WERI-Rb-1 (cell line): ENCODE data around the gene P2RX2.

Experiments
- DNase-seq: peaks from one replicate; pipeline ENCODE4 v3.0.0-alpha.2; 2020
- H3K27ac ChIP-seq: fragments of 250-450 bp; sonication (Bioruptor Pico); 2 replicates; pipeline ENCODE4 v1.5.1; 2020; ENCODE audit warnings: mild to moderate bottlenecking, moderate library complexity
- H3K27me3 ChIP-seq: fragments of 250-450 bp; sonication (Bioruptor Pico); 2 replicates; pipeline ENCODE4 v1.5.1; 2021; ENCODE audit warnings: mild to moderate bottlenecking, low read depth, moderate library complexity; ENCODE audit not compliant: insufficient read depth, severe bottlenecking
- H3K36me3 ChIP-seq: fragments of 250-450 bp; sonication (Bioruptor Pico); 2 replicates; pipeline ENCODE4 v1.5.1; 2020; ENCODE audit warnings: mild to moderate bottlenecking, moderate library complexity
- H3K4me3 ChIP-seq: 2 replicates; pipeline ENCODE4 v1.5.1; 2011; ENCODE audit warnings: low read depth, mild to moderate bottlenecking, control low read depth, low read length
- H3K9me3 ChIP-seq: fragments of 250-450 bp; sonication (Bioruptor Pico); 2 replicates; pipeline ENCODE4 v1.5.1; 2021; ENCODE audit warnings: mild to moderate bottlenecking, moderate library complexity; ENCODE audit not compliant: severe bottlenecking
- TF ChIP-seq, protein P1 (sequence below): IDR thresholded peaks from 2 replicates; pipeline ENCODE4 v1.5.1; 2011; ENCODE audit warnings: low read depth, mild to moderate bottlenecking, control low read depth, inconsistent platforms, low read length

P2RX2 gene

DNA sequence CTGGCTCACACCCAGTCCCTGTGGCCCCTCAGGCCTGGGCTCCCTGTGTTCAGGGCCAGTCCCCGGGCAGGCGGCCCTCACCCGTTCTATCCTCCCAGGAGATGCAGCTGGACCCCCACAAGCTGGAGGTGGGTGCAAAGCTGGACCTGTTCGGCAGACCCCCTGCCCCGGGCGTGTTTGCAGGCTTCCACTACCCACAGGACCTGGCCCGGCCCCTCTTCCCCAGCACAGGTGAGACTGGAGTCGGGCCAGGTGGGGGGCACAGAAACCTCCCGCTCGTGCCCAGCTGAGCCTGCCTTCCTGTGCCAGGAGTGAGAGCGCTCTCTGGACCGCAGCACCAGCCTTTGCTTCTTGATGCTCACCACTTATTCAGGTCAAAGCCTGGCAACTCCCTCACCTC, 41.9 kb upstream of the P2RX2 start:
- Histone ChIP-seq H3K4me3 (no peak overlapping the region), H3K27ac (no peak overlapping the region), H3K36me3 (peaks cover 90% of the 10 kb centered on the region), H3K27me3 (no peaks in the 10 kb centered on the region), H3K9me3 (no peaks in the 10 kb centered on the region)
- DNase-seq, result no peak
- TF ChIP-seq, protein P1, sequence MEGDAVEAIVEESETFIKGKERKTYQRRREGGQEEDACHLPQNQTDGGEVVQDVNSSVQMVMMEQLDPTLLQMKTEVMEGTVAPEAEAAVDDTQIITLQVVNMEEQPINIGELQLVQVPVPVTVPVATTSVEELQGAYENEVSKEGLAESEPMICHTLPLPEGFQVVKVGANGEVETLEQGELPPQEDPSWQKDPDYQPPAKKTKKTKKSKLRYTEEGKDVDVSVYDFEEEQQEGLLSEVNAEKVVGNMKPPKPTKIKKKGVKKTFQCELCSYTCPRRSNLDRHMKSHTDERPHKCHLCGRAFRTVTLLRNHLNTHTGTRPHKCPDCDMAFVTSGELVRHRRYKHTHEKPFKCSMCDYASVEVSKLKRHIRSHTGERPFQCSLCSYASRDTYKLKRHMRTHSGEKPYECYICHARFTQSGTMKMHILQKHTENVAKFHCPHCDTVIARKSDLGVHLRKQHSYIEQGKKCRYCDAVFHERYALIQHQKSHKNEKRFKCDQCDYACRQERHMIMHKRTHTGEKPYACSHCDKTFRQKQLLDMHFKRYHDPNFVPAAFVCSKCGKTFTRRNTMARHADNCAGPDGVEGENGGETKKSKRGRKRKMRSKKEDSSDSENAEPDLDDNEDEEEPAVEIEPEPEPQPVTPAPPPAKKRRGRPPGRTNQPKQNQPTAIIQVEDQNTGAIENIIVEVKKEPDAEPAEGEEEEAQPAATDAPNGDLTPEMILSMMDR, result no peak

DNA sequence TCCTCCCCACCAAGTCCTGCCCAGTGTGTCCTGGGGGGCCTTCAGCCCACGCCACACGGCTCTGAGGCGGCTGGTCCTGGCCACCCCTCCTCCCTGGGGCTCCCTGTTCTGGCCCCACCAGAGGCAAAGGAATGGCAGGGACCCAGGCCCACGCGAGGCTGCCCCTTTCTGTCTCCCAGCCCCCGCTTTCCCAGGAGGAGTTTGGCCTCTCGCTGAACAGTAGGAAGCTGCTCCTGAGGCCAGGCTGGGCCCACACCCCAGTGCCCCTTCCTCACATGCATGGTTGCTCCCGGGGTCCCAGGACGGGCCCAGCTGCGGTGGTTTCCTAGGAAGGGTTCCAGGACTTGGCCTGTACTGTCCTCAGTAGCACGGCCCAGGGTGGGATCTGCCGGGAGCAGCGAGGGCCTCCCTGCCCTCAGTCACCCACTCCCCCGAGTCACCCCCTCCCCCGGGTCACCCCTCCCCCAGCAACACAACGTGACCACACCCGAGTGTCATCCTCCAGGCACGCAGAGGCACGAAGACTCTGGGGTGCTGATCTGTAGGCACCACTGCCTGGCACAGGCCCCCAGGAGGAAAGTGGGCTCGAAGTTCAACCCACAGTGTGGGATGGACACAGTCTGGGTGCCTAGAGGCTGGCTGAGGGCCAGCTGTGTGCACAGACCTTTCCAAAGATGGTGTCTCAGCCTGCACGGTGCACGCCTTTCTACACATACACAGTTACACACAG, 41.2 kb upstream of the P2RX2 start:
- TF ChIP-seq, protein P1, result no peak
- Histone ChIP-seq H3K27me3 (no peaks in the 10 kb centered on the region), H3K4me3 (no peak overlapping the region), H3K36me3 (peaks cover 87% of the 10 kb centered on the region), H3K27ac (no peak overlapping the region), H3K9me3 (no peaks in the 10 kb centered on the region)
- DNase-seq, result no peak

DNA sequence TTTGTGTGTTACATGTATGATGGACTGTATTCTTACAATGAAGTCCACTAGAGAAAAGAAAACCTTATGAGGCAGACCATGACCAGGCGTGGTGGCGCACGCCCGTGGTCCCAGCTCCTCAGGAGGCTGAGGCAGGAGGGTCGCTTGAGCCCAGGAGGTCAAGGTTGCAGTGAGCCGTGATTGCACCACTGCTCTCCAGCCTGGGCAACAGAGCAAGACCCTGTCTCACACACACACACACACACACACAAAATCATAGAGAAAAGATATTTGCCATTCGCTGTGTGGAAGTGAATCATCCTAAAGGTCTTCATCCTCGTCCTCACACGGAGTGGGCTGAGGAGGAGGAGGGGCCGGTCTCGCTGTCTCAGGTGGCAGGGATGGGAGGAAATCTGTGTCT, 40.5 kb upstream of the P2RX2 start:
- peaks cover 85% of the 10 kb centered on the region for H3K36me3 ChIP-seq
- TF ChIP-seq, protein P1, result no peak
- H3K4me3 ChIP-seq, result no peak overlapping the region
- H3K27ac ChIP-seq, result no peak overlapping the region
- no peaks in the 10 kb centered on the region for H3K27me3 ChIP-seq
- no peaks in the 10 kb centered on the region for H3K9me3 ChIP-seq
- DNase-seq, result no peak

DNA sequence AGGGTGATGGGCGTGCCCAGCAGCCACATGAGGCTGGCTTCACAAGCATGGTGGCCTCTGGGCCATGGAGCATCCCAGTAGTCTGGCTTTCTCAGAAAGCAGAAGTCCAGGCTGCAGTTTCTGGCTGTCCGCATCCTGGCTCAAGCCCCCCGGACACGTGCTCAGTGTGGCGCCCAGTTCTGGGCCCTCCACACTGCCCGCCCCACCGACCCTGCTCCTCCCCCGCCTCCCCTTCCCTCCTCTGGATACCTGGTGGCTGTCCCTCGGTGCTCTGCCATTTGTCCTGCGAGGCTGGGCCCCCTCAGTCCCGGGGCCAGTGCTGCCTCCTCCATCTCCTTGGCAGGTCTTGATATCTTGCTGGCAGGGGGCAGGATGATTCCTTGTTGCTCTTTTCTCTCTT, 39.8 kb upstream of the P2RX2 start:
- Histone ChIP-seq H3K27ac (no peak overlapping the region), H3K27me3 (no peaks in the 10 kb centered on the region), H3K4me3 (no peak overlapping the region), H3K9me3 (no peaks in the 10 kb centered on the region), H3K36me3 (peaks cover 77% of the 10 kb centered on the region)
- DNase-seq, result no peak
- TF ChIP-seq, protein P1, result no peak

DNA sequence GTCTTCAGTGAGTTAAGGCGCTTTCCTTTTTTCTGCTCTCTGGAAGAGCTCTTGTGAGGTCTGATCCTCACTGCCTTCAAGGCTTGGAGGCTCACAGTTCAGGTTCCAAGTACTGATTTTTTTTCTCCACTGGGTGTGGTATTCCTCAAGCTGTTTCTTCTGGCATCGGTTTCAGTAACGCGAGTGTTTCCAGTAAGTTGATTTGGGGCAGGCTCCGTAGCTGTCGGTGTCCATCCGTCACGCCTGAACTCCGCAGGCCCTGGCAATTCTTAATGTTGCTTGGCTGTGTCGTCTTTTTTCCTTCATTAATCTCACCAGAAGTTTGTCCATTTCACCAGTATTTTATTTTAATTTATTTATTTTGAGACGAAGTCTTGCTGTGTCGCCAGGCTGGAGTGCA, 38.8 kb upstream of the P2RX2 start:
- TF ChIP-seq, protein P1, result no peak

More for the DNA sequence above, 38.8 kb upstream of the P2RX2 start:
- Histone ChIP-seq H3K36me3 (peaks cover 76% of the 10 kb centered on the region), H3K27me3 (no peaks in the 10 kb centered on the region), H3K4me3 (no peak overlapping the region), H3K27ac (no peak overlapping the region), H3K9me3 (no peaks in the 10 kb centered on the region)
- no peak for DNase-seq
